ENCODE measurements around the gene TCF7L2. TPM values are rescaled to one million over a fixed set of nuclear protein-coding genes. Genes with fewer than 3 reads are reported as not detected.

TCF7L2 gene
- total and polyA plus RNA-seq, 9 of the 15 experiments (the other 6 are each of a cell fraction or from before 2014, with no cell fraction given) = 0.32 to 2.8 (median 0.92) TPM

- 15% methylated on average over 2 of the region's 2 CpGs for WGBS (ENCODE audit: insufficient coverage, low coverage, missing lambda C conversion rate)
- Histone ChIP-seq H2AFZ (ENCODE audit: low read depth, low read length) (no peak overlapping the region), H3K79me2 (ENCODE audit: control insufficient read depth, insufficient read depth, low read length) (no peaks in the 10 kb centered on the region), H3K4me3 (no peak overlapping the region), H4K20me1 (replicated peaks; ENCODE audit: control insufficient read depth, insufficient read depth, low read length) (no peaks in the 10 kb centered on the region), H3K9me3 (replicated peaks; ENCODE audit: control insufficient read depth, insufficient read depth, low read depth, low read length) (no peaks in the 10 kb centered on the region), H3K9me1 (ENCODE audit: control insufficient read depth, insufficient read depth, low read length) (no peaks in the 10 kb centered on the region), H3K4me2 (ENCODE audit: insufficient read depth, low read length) (no peak overlapping the region), H3K4me1 (replicated peaks in 1 of 2; ENCODE audit: control insufficient read depth in 2 of 2, insufficient read depth in 2 of 2, low read length in 2 of 2) (no peaks in the 10 kb centered on the region), H3K9ac (ENCODE audit: insufficient read depth in 1 of 2, low read depth in 2 of 2, low read length in 2 of 2) (no peak overlapping the region), H3K27me3 (ENCODE audit: control insufficient read depth in 2 of 2, insufficient read depth in 2 of 2, low read length in 2 of 2) (no peaks in the 10 kb centered on the region; a peak in 1 of 5 replicates), H3K27ac (ENCODE audit: extremely low read depth, low read depth, low read length) (no peak overlapping the region), H3K36me3 (ENCODE audit: control insufficient read depth, insufficient read depth, low read length) (no peaks in the 10 kb centered on the region)
- ChIA-PET CTCF (ENCODE audit: low intra/inter-chr PET ratio) (no interaction called here), POLR2A (no interaction called here)
- FAIRE-seq (no peak), ATAC-seq (no peak), DNase-seq (ENCODE audit: extremely low read depth in 1 of 4, low spot score in 3 of 4) (no peak)
- intact Hi-C loops (cut with micrococcal nuclease) = no loop called here
- no TSS peak for BruUV-seq (replicated peaks)
- in situ Hi-C loops (cut with MboI) = no loop called here
- TF ChIP-seq ZNF57 (CRISPR knock-in tag; IDR thresholded peaks at IDR 0.05) (no peak), NBN (IDR thresholded peaks at IDR 0.05; ENCODE audit: low read depth) (no peak), MYNN (IDR thresholded peaks at IDR 0.05) (no peak), MYNN (CRISPR knock-in tag; IDR thresholded peaks at IDR 0.05) (no peak), SMAD1 (IDR thresholded peaks at IDR 0.05; ENCODE audit: low read depth, low read length, partially characterized antibody) (no peak), KDM2B (CRISPR knock-in tag; IDR thresholded peaks at IDR 0.05) (no peak), U2AF1 (optimal IDR thresholded peaks at IDR 0.05; ENCODE audit: low read depth, low read length) (no peak)
- TF ChIP-seq, protein P1, sequence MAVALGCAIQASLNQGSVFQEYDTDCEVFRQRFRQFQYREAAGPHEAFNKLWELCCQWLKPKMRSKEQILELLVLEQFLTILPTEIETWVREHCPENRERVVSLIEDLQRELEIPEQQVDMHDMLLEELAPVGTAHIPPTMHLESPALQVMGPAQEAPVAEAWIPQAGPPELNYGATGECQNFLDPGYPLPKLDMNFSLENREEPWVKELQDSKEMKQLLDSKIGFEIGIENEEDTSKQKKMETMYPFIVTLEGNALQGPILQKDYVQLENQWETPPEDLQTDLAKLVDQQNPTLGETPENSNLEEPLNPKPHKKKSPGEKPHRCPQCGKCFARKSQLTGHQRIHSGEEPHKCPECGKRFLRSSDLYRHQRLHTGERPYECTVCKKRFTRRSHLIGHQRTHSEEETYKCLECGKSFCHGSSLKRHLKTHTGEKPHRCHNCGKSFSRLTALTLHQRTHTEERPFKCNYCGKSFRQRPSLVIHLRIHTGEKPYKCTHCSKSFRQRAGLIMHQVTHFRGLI (CRISPR knock-in tag; IDR thresholded peaks at IDR 0.05) = no peak
Measured at GRCh38 chr10:113037218-113037617, 87.2 kb downstream of the TCF7L2 start.
